ENCODE data around the gene C1RL.

DNA sequence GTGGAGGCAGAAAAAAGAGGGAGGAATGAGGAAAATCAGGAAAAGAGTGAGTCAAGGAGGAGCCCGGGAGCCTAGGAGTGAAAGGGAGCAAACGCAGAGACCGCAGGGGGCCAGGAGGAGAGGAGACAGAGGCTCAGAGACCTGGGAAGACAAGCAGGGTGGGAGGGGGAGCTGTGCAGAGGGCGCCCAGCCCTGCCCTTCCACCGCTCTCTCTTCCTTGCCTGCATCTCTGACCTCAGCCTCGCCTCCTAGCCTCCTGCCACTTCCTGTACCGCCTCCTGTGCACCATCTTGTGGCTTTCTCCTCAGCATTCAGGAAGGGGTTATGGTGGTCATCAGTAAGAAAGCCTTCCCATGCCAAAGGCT, 22.5 kb upstream of the C1RL start:
- TF ChIP-seq, protein P1, sequence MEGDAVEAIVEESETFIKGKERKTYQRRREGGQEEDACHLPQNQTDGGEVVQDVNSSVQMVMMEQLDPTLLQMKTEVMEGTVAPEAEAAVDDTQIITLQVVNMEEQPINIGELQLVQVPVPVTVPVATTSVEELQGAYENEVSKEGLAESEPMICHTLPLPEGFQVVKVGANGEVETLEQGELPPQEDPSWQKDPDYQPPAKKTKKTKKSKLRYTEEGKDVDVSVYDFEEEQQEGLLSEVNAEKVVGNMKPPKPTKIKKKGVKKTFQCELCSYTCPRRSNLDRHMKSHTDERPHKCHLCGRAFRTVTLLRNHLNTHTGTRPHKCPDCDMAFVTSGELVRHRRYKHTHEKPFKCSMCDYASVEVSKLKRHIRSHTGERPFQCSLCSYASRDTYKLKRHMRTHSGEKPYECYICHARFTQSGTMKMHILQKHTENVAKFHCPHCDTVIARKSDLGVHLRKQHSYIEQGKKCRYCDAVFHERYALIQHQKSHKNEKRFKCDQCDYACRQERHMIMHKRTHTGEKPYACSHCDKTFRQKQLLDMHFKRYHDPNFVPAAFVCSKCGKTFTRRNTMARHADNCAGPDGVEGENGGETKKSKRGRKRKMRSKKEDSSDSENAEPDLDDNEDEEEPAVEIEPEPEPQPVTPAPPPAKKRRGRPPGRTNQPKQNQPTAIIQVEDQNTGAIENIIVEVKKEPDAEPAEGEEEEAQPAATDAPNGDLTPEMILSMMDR (conservative IDR thresholded peaks at IDR 0.05), result no peak
- TF ChIP-seq EZH2 (IDR thresholded peaks at IDR 0.05; ENCODE audit: low read depth), result no peak

Data from PC-9 (cell line).